Activated CD8-positive, alpha-beta T cell treated with anti-CD3 and anti-CD28 coated beads for 36 hours (primary cell): Measurements from ENCODE around the gene DYNLL1. TPM values are rescaled to one million over a fixed set of nuclear protein-coding genes. Genes with fewer than 3 reads are reported as not detected.

ENCODE experiments used
- ATAC-seq: fragments of 200-7000 bp; cut with Tn5 transposase; one replicate; pipeline ENCODE4 v1.10.0; 2021; ENCODE audit warnings: mild to moderate bottlenecking, moderate library complexity
- CTCF ChIA-PET: fragments of 350-600 bp; sonication (Branson Sonifier 250); formaldehyde crosslinking; loops from one replicate; lab custom pipeline; 2021; ENCODE audit warnings: antibody characterized with exemption; lab: Charles Lee
- POLR2A ChIA-PET: fragments of 350-600 bp; sonication (Branson Sonifier 250); formaldehyde crosslinking; loops from one replicate; lab custom pipeline; 2021; ENCODE audit warnings: antibody characterized with exemption; lab: Charles Lee
- DNase-seq: peaks from one replicate; pipeline ENCODE4 v3.0.0-alpha.2; 2020
- H3K27ac Mint-ChIP-seq: one replicate; pipeline ENCODE4 v1.8.0; 2021; ENCODE audit warnings: mild to moderate bottlenecking, mixed read lengths
- H3K27me3 Mint-ChIP-seq: one replicate; pipeline ENCODE4 v1.8.0; 2021; ENCODE audit warnings: mixed read lengths
- H3K36me3 Mint-ChIP-seq: one replicate; pipeline ENCODE4 v1.8.0; 2021; ENCODE audit warnings: low read depth, mixed read lengths
- H3K4me1 Mint-ChIP-seq: one replicate; pipeline ENCODE4 v1.8.0; 2021; ENCODE audit warnings: low read depth, mixed read lengths
- H3K4me3 Mint-ChIP-seq: one replicate; pipeline ENCODE4 v1.8.0; 2021; ENCODE audit warnings: mild to moderate bottlenecking, moderate library complexity, mixed read lengths
- H3K9me3 Mint-ChIP-seq: one replicate; pipeline ENCODE4 v1.8.0; 2021; ENCODE audit warnings: mixed read lengths
- intact Hi-C: fragments of 100-400 bp; cut with micrococcal nuclease; formaldehyde crosslinking; loops from one replicate; pipeline ENCODE4 v1.10.0; 2022
- total RNA-seq, 2 experiments: library from RNA; stranded (reverse); gene quantifications; one replicate each; pipeline ENCODE4 v1.2.3, GENCODE V29; 2021
- TF ChIP-seq, protein P1 (sequence below): fragments of 200-600 bp; IDR thresholded peaks from one replicate; pipeline ENCODE4 v1.8.0; 2022; ENCODE audit warnings: antibody characterized with exemption, mild to moderate bottlenecking

Gene DYNLL1
- total RNA-seq, 2 experiments from 2014 or later, result 126 to 137 TPM

DNA sequence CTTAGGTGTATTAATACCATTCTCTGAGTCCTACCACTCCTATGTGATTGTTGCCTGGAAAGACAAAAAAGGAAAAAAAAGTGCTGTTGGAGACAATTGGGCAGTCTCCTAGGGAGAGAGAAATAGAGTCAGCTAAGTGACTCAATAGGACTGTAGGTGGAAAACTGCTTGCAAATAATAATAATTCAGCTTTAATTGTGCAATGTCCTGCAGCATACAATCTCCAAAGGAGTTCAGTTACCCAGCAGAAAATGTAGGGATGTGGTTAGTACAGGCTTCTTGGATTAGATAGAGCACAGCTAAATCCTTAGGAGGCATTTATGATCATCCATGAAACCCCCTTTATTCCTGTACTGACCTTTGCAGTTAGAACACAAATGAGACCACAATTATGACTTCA, 23.4 kb upstream of the DYNLL1 start:
- intact Hi-C loops, result no loop called here
- DNase-seq (no peak), ATAC-seq (no peak)
- Mint-ChIP-seq H3K27ac (no peak overlapping the region), H3K4me1 (peaks cover 20% of the 10 kb centered on the region), H3K4me3 (no peak overlapping the region), H3K36me3 (peaks cover 8% of the 10 kb centered on the region), H3K27me3 (no peaks in the 10 kb centered on the region), H3K9me3 (no peaks in the 10 kb centered on the region)
- ChIA-PET CTCF (interaction anchor here (0.6 to 1.2 kb wide), 5 partner anchors 10 to 180 kb away, joined by 3 to 4 read pairs (median 3); no protein-coding TSS in a partner anchor), POLR2A (interaction anchor here (0.7 to 1.7 kb wide), 2 partner anchors 9 to 281 kb away, joined by 4 read pairs; no protein-coding TSS in a partner anchor)
- TF ChIP-seq, protein P1, sequence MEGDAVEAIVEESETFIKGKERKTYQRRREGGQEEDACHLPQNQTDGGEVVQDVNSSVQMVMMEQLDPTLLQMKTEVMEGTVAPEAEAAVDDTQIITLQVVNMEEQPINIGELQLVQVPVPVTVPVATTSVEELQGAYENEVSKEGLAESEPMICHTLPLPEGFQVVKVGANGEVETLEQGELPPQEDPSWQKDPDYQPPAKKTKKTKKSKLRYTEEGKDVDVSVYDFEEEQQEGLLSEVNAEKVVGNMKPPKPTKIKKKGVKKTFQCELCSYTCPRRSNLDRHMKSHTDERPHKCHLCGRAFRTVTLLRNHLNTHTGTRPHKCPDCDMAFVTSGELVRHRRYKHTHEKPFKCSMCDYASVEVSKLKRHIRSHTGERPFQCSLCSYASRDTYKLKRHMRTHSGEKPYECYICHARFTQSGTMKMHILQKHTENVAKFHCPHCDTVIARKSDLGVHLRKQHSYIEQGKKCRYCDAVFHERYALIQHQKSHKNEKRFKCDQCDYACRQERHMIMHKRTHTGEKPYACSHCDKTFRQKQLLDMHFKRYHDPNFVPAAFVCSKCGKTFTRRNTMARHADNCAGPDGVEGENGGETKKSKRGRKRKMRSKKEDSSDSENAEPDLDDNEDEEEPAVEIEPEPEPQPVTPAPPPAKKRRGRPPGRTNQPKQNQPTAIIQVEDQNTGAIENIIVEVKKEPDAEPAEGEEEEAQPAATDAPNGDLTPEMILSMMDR, result no peak

DNA sequence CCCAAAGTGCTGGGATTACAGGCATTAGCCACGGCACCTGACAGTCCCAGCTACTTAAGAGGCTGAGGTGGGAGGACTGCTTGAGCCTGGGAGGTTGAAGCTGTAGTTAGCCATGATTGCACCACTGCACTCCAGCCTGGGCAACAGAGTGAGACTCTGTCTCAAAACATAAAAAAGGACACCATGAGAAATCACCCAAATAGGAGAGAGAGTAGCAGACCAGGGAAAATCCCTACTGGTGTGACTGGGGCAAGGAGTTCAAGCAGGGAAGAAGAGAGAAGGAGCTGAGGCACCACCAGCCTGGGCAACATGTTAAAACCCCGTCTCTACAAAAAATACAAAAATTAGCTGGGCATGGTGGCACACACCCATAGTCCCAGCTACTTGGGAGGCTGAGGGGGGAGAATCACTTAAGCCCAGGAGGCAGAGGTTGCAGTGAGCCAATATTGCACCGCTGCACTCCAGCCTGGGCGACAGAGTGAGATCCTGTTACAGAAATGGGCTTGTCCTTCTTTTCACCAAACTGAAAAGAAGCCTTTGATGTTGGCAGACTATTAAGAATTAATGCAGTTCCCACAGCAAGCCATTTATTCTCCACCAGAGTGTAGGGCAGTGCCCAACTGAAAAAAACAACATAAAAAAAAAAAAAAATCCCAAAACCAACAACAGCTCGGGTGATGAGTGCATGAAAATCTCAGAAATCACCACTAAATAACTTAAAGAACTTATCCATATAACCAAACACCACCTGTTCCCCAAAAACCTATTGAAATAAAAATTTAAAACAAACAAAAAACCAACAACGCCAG, 21.9 kb upstream of the DYNLL1 start:
- TF ChIP-seq, protein P1, result no peak
- peaks cover 14% of the 10 kb centered on the region for H3K4me1 Mint-ChIP-seq
- ATAC-seq (no peak), DNase-seq (no peak)
- H3K27me3 Mint-ChIP-seq, result no peaks in the 10 kb centered on the region
- no peaks in the 10 kb centered on the region for H3K36me3 Mint-ChIP-seq
- no peak overlapping the region for H3K4me3 Mint-ChIP-seq
- POLR2A ChIA-PET, result interaction anchor here (0.7 to 1.3 kb wide), 3 partner anchors 8 to 22 kb away, joined by 3 to 4 read pairs (median 3); partner anchors contain the start of gene DYNLL1
- intact Hi-C loops, result no loop called here
- no peaks in the 10 kb centered on the region for H3K9me3 Mint-ChIP-seq
- H3K27ac Mint-ChIP-seq, result no peak overlapping the region
- CTCF ChIA-PET, result interaction anchor here (1.0 to 1.7 kb wide), 3 partner anchors 7 to 41 kb away, joined by 3 to 9 read pairs (median 3); no protein-coding TSS in a partner anchor

GRCh38 chr12:120474616-120474960, 21.3 kb upstream of the DYNLL1 start:
- peaks cover 14% of the 10 kb centered on the region for H3K4me1 Mint-ChIP-seq
- H3K9me3 Mint-ChIP-seq, result no peaks in the 10 kb centered on the region
- no peak for DNase-seq
- ATAC-seq, result no peak
- no peaks in the 10 kb centered on the region for H3K27me3 Mint-ChIP-seq
- intact Hi-C loops, result no loop called here
- H3K27ac Mint-ChIP-seq, result no peak overlapping the region
- no peaks in the 10 kb centered on the region for H3K36me3 Mint-ChIP-seq
- H3K4me3 Mint-ChIP-seq, result no peak overlapping the region
- ChIA-PET POLR2A (interaction anchor here (0.7 to 1.3 kb wide), 4 partner anchors 8 to 21 kb away, joined by 3 to 4 read pairs (median 3); partner anchors contain the start of gene DYNLL1), CTCF (interaction anchor here (0.8 to 1.7 kb wide), 5 partner anchors 8 to 40 kb away, joined by 3 to 9 read pairs (median 3); no protein-coding TSS in a partner anchor)
- TF ChIP-seq, protein P1, result no peak

- ChIA-PET POLR2A (interaction anchor here (1.4 kb wide), 1 partner anchor 30 kb away, joined by 4 read pairs; the partner anchor contains the start of genes GATC and TRIAP1), CTCF (interaction anchor here (1.0 to 1.7 kb wide), 4 partner anchors 9 to 171 kb away, joined by 3 to 9 read pairs (median 4); no protein-coding TSS in a partner anchor)
- Mint-ChIP-seq H3K4me1 (peaks cover 17% of the 10 kb centered on the region), H3K27ac (no peak overlapping the region), H3K9me3 (no peaks in the 10 kb centered on the region), H3K27me3 (no peaks in the 10 kb centered on the region), H3K36me3 (no peaks in the 10 kb centered on the region), H3K4me3 (no peak overlapping the region)
- DNase-seq (no peak), ATAC-seq (no peak)
- TF ChIP-seq, protein P1, result no peak
- intact Hi-C loops, result no loop called here
These were observed 20.3 kb upstream of the DYNLL1 start for GRCh38 chr12:120475643-120476042.
